Progenitor cell of endocrine pancreas (in vitro differentiated cells): ENCODE data around the gene LSMEM2. TPM values are rescaled to one million over a fixed set of nuclear protein-coding genes. Genes with fewer than 3 reads are reported as not detected.

Experiments used
- DNase-seq: peaks from one replicate; pipeline ENCODE4 v3.0.0; 2021; ENCODE audit warnings: low spot score; ENCODE audit not compliant: unreplicated experiment
- H3K27ac Mint-ChIP-seq: 2 replicates; pipeline ENCODE4 v1.8.0; 2021; ENCODE audit warnings: mild to moderate bottlenecking, moderate library complexity, mixed read lengths
- H3K27me3 Mint-ChIP-seq: 2 replicates; pipeline ENCODE4 v1.8.0; 2021; ENCODE audit warnings: mixed read lengths
- H3K36me3 Mint-ChIP-seq: 2 replicates; pipeline ENCODE4 v1.8.0; 2022; ENCODE audit warnings: mixed read lengths; ENCODE audit not compliant: insufficient read depth
- H3K4me1 Mint-ChIP-seq: 2 replicates; pipeline ENCODE4 v1.8.0; 2021; ENCODE audit warnings: low read depth, mixed read lengths
- H3K4me3 Mint-ChIP-seq: 2 replicates; pipeline ENCODE4 v1.8.0; 2021; ENCODE audit warnings: low read depth, mild to moderate bottlenecking, moderate library complexity, mixed read lengths
- H3K9me3 Mint-ChIP-seq: 2 replicates; pipeline ENCODE4 v1.8.0; 2021; ENCODE audit warnings: low read depth, mixed read lengths
- CTCF ChIP-seq: fragments of 200-600 bp; sonication (generic); IDR thresholded peaks from one replicate; pipeline ENCODE4 v1.5.0; 2021; ENCODE audit warnings: antibody characterized with exemption, mild to moderate bottlenecking; ENCODE audit not compliant: unreplicated experiment
- total RNA-seq: library from RNA; stranded (reverse); gene quantifications from 2 replicates; pipeline ENCODE4 v1.2.1, GENCODE V29; 2021

Gene LSMEM2
- total RNA-seq, 1 donor from 2014 or later, result not detected

- no peaks in the 10 kb centered on the region for H3K36me3 Mint-ChIP-seq
- H3K27ac Mint-ChIP-seq, result no peak overlapping the region
- peaks cover 21% of the 10 kb centered on the region for H3K4me1 Mint-ChIP-seq
- DNase-seq, result no peak
- no peaks in the 10 kb centered on the region for H3K9me3 Mint-ChIP-seq
- no peaks in the 10 kb centered on the region for H3K27me3 Mint-ChIP-seq
- TF ChIP-seq CTCF, result no peak
- H3K4me3 Mint-ChIP-seq, result no peak overlapping the region
Measured at GRCh38 chr3:50295553-50296431, 16.9 kb downstream of the LSMEM2 start.

GRCh38 chr3:50296721-50297383 is 18.0 kb downstream of the LSMEM2 start:
- Mint-ChIP-seq H3K36me3 (no peaks in the 10 kb centered on the region), H3K4me3 (peak overlapping the region; percentile 14), H3K9me3 (no peaks in the 10 kb centered on the region), H3K4me1 (peaks cover 14% of the 10 kb centered on the region), H3K27me3 (no peaks in the 10 kb centered on the region), H3K27ac (no peak overlapping the region)
- TF ChIP-seq CTCF, result no peak
- no peak for DNase-seq

GRCh38 chr3:50297384-50297775 is 18.5 kb downstream of the LSMEM2 start:
- no peaks in the 10 kb centered on the region for H3K27me3 Mint-ChIP-seq
- H3K9me3 Mint-ChIP-seq, result no peaks in the 10 kb centered on the region
- H3K4me1 Mint-ChIP-seq, result peaks cover 15% of the 10 kb centered on the region
- H3K36me3 Mint-ChIP-seq, result no peaks in the 10 kb centered on the region
- H3K4me3 Mint-ChIP-seq, result no peak overlapping the region
- H3K27ac Mint-ChIP-seq, result no peak overlapping the region
- no peak for TF ChIP-seq CTCF
- DNase-seq, result no peak

- TF ChIP-seq CTCF, result peak; percentile 15
- H3K27me3 Mint-ChIP-seq, result no peaks in the 10 kb centered on the region
- no peaks in the 10 kb centered on the region for H3K36me3 Mint-ChIP-seq
- H3K27ac Mint-ChIP-seq, result no peak overlapping the region
- no peak for DNase-seq
- H3K9me3 Mint-ChIP-seq, result no peaks in the 10 kb centered on the region
- H3K4me3 Mint-ChIP-seq, result peak overlapping the region; percentile 90
- peaks cover 16% of the 10 kb centered on the region for H3K4me1 Mint-ChIP-seq
Measured at GRCh38 chr3:50297896-50298725, 19.2 kb downstream of the LSMEM2 start.
